Measurements from ENCODE around the gene CRLF1.

DNA sequence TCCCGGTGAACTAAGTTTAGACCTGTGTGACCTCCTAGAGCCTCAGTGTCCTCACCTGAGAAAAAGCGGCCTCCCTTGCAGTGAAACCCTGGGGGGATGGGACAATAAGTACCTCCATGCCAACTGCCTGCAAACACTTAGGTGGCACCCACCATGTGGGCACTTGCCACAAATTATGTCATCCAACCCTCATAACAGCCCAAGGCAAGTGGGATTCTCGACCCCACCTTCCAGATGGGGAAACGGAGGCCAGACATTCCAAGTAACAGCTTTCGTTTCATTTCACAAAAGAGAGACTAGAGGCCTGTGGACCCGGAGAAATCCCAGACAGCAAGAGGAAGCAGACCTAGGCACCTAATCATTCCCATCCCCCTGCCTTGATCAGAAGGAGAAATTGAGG is 11.1 kb downstream of the CRLF1 start:
- TF ChIP-seq POLR2A (IDR thresholded peaks at IDR 0.05; ENCODE audit: low read depth, low read length) (no peak), TAF1 (IDR thresholded peaks at IDR 0.05; ENCODE audit: low read depth, low read length) (no peak)

All from GM12891 (cell line).